GM18858 (cell line): ENCODE data around the gene SLC8A3.

Experiments
- ATAC-seq: cut with Tn5 transposase; IDR thresholded peaks from one replicate; pipeline ENCODE4 v1.9.1; 2021; ENCODE audit not compliant: unreplicated experiment

The SLC8A3 gene

GRCh38 chr14:70180718-70181117, 8.0 kb downstream of the SLC8A3 start:
- no peak for ATAC-seq

- no peak for ATAC-seq
Observed at GRCh38 chr14:70177081-70177800, 11.5 kb downstream of the SLC8A3 start.

- no peak for ATAC-seq
Observed at GRCh38 chr14:70173569-70173968, 15.2 kb downstream of the SLC8A3 start.

GRCh38 chr14:70171726-70172125, 17.0 kb downstream of the SLC8A3 start:
- ATAC-seq, result no peak

- no peak for ATAC-seq
Observed at GRCh38 chr14:70170976-70171375, 17.8 kb downstream of the SLC8A3 start.

- no peak for ATAC-seq
Observed at GRCh38 chr14:70168406-70168805, 20.3 kb downstream of the SLC8A3 start.

- no peak for ATAC-seq
Observed at GRCh38 chr14:70166530-70167203, 22.1 kb downstream of the SLC8A3 start.

- ATAC-seq, result no peak
Observed at GRCh38 chr14:70162358-70162757, 26.4 kb downstream of the SLC8A3 start.

- no peak for ATAC-seq
Observed at GRCh38 chr14:70156592-70156991, 32.2 kb downstream of the SLC8A3 start.

- no peak for ATAC-seq
Observed at GRCh38 chr14:70152704-70153103, 36.0 kb downstream of the SLC8A3 start.

- ATAC-seq, result no peak
Observed at GRCh38 chr14:70152081-70152480, 36.7 kb downstream of the SLC8A3 start.

GRCh38 chr14:70149596-70150165, 39.1 kb downstream of the SLC8A3 start:
- no peak for ATAC-seq

- ATAC-seq, result no peak
Observed at GRCh38 chr14:70148911-70149595, 39.7 kb downstream of the SLC8A3 start.

GRCh38 chr14:70148351-70148750, 40.4 kb downstream of the SLC8A3 start:
- no peak for ATAC-seq

GRCh38 chr14:70144046-70144445, 44.7 kb downstream of the SLC8A3 start:
- ATAC-seq, result no peak

GRCh38 chr14:70143306-70143705, 45.4 kb downstream of the SLC8A3 start:
- no peak for ATAC-seq

- peak; percentile 51 for ATAC-seq
Observed at GRCh38 chr14:70140614-70141013, 48.1 kb downstream of the SLC8A3 start.

GRCh38 chr14:70139384-70139783, 49.4 kb downstream of the SLC8A3 start:
- ATAC-seq, result no peak

GRCh38 chr14:70137788-70138187, 51.0 kb downstream of the SLC8A3 start:
- no peak for ATAC-seq

GRCh38 chr14:70133461-70133860, 55.3 kb downstream of the SLC8A3 start:
- no peak for ATAC-seq

GRCh38 chr14:70130482-70130881, 58.3 kb downstream of the SLC8A3 start:
- no peak for ATAC-seq

- ATAC-seq, result no peak
Observed at GRCh38 chr14:70127186-70127585, 61.6 kb downstream of the SLC8A3 start.
